Keratinocyte (primary cell): Measurements from ENCODE around the gene PRR14L. TPM values are rescaled to one million over a fixed set of nuclear protein-coding genes. Genes with fewer than 3 reads are reported as not detected.
A peak's percentile ranks its signal among the peaks of the same experiment; 100 is the strongest.

Experiments used
- DNase-seq: peaks from one replicate; pipeline ENCODE4 v3.0.0-alpha.2; 2011; ENCODE audit warnings: low read depth, missing footprints, low spot score
- FAIRE-seq: peaks from 2 replicates; lab custom pipeline; 2011; peaks lifted over from hg19 to GRCh38; lab: Jason Lieb, UNC
- H2AFZ ChIP-seq: 2 replicates; pipeline ENCODE4 v1.6.0; 2012; ENCODE audit warnings: low read length, control low read depth, inconsistent platforms; ENCODE audit not compliant: control insufficient read depth
- H3K27ac ChIP-seq: 2 replicates; pipeline ENCODE4 v1.5.1; 2011; ENCODE audit warnings: low read length; ENCODE audit not compliant: control insufficient read depth, insufficient read depth
- H3K27me3 ChIP-seq: 3 replicates; pipeline ENCODE4 v1.6.0; 2011; ENCODE audit warnings: low read length; ENCODE audit not compliant: control insufficient read depth, insufficient read depth; ENCODE audit errors: extremely low read depth
- H3K36me3 ChIP-seq, 2 experiments: 2 replicates in 1 of 2; 3 replicates in 1 of 2; pipeline ENCODE4 v1.5.1; 2011; ENCODE audit warnings: low read length in 2 of 2, mild to moderate bottlenecking in 1 of 2; ENCODE audit not compliant: control insufficient read depth in 2 of 2, insufficient read depth in 2 of 2; ENCODE audit errors: extremely low read depth in 1 of 2
- H3K4me1 ChIP-seq: 3 replicates; pipeline ENCODE4 v1.5.1; 2011; ENCODE audit warnings: low read length; ENCODE audit not compliant: control insufficient read depth, insufficient read depth; ENCODE audit errors: extremely low read depth
- H3K4me2 ChIP-seq: 3 replicates; pipeline ENCODE4 v1.6.0; 2011; ENCODE audit warnings: low read depth, low read length; ENCODE audit not compliant: control insufficient read depth, insufficient read depth; ENCODE audit errors: extremely low read depth
- H3K4me3 ChIP-seq, 3 experiments: fragments of 200-600 bp in 1 of 3; sonication (generic) in 1 of 3; 2 replicates in 2 of 3; 3 replicates in 1 of 3; pipeline ENCODE4 v1.5.1; 2011 to 2016; ENCODE audit warnings: low read length in 3 of 3, mild to moderate bottlenecking in 3 of 3, control low read depth in 2 of 3, inconsistent platforms in 1 of 3, low read depth in 1 of 3, mixed read lengths in 1 of 3, mixed run types in 1 of 3, moderate library complexity in 1 of 3; ENCODE audit not compliant: control insufficient read depth in 2 of 3, insufficient read depth in 2 of 3; ENCODE audit errors: extremely low read depth in 1 of 3
- H3K79me2 ChIP-seq: 2 replicates; pipeline ENCODE4 v1.6.0; 2012; ENCODE audit warnings: low read length; ENCODE audit not compliant: control insufficient read depth, insufficient read depth
- H3K9ac ChIP-seq: 3 replicates; pipeline ENCODE4 v1.6.0; 2011; ENCODE audit warnings: low read length; ENCODE audit not compliant: control insufficient read depth, insufficient read depth; ENCODE audit errors: extremely low read depth
- H3K9me1 ChIP-seq: 3 replicates; pipeline ENCODE4 v1.6.0; 2011; ENCODE audit warnings: low read length; ENCODE audit not compliant: control insufficient read depth, insufficient read depth; ENCODE audit errors: extremely low read depth
- H3K9me3 ChIP-seq: 2 replicates; pipeline ENCODE4 v1.5.1; 2012; ENCODE audit warnings: low read depth, low read length; ENCODE audit not compliant: control insufficient read depth
- H4K20me1 ChIP-seq: 3 replicates; pipeline ENCODE4 v1.6.0; 2011; ENCODE audit warnings: low read length; ENCODE audit not compliant: control insufficient read depth, insufficient read depth; ENCODE audit errors: extremely low read depth
- EZH2 ChIP-seq: IDR thresholded peaks from one replicate; pipeline ENCODE4 v1.6.1; 2012; ENCODE audit warnings: inconsistent platforms, mild to moderate bottlenecking, low read length, moderate library complexity
- dilution Hi-C: fragments of 300-500 bp; cut with MboI; formaldehyde crosslinking; loops from one replicate; pipeline ENCODE4 v1.7.0; 2020; ENCODE audit warnings: low sequenced_read_pairs; ENCODE audit not compliant: extremely low pct_ligation_motif_present
- polyA plus RNA-seq, 5 experiments: library from polyadenylated mRNA; depleted of rRNA in 3 of 5; stranded (reverse) in 3 of 5; stranded (forward) in 1 of 5; unstranded in 1 of 5; fragments of >200 nt; gene quantifications; 1 replicate in 1 of 5; 2 replicates in 3 of 5; 3 replicates in 1 of 5; pipeline versions ENCODE4 v1.2.1 to v1.2.3, GENCODE V29; 2011 to 2012; ENCODE audit warnings: missing spikeins in 2 of 5, low read depth in 1 of 5, low replicate concordance in 1 of 5
- TF ChIP-seq, protein P1 (sequence below), 3 experiments: IDR thresholded peaks in 1 of 3; conservative IDR thresholded peaks in 1 of 3; optimal IDR thresholded peaks in 1 of 3; 2 replicates in 2 of 3; 3 replicates in 1 of 3; pipeline versions ENCODE3 to v1.5.1; 2011; ENCODE audit warnings: low read length in 3 of 3, mild to moderate bottlenecking in 3 of 3, moderate library complexity in 2 of 3, control low read depth in 1 of 3, inconsistent platforms in 1 of 3; ENCODE audit not compliant: insufficient read depth in 2 of 3; ENCODE audit errors: extremely low read depth in 1 of 3

PRR14L gene
- polyA plus RNA-seq, 1 donor (not counting 4 experiments of a cell fraction or from before 2014, with no cell fraction given), result 13.6 TPM

DNA sequence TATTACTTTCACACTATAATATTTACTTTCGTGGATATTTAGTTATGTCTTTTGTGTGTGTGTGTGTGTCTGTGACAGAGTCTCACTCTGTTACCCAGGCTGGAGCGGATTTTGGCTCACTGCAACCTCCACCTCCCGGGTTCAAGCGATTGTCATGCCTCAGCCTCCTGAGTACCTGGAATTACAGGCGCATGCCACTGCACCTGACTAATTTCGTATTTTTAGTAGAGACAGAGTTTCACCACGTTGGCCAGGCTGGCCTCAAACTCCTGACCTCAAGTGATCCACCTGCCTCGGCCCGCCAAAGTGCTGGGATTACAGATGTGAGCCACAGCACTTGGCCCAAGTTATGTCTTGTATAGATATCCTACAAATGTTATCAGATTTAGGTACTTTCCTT is 97.8 kb downstream of the PRR14L start:
- FAIRE-seq (no peak), DNase-seq (no peak)
- H4K20me1 ChIP-seq, result no peaks in the 10 kb centered on the region
- H3K27ac ChIP-seq, result peak overlapping the region; percentile 76
- no peaks in the 10 kb centered on the region for H3K9me1 ChIP-seq
- peak overlapping the region; percentile 0 for H3K4me2 ChIP-seq
- dilution Hi-C loops, result no loop called here
- peaks cover 3 to 21% of the 10 kb centered on the region in 2 experiments for H3K36me3 ChIP-seq
- H3K4me3 ChIP-seq, result no peak overlapping the region
- no peak overlapping the region for H2AFZ ChIP-seq
- peaks cover 47% of the 10 kb centered on the region for H3K4me1 ChIP-seq
- peaks cover 79% of the 10 kb centered on the region for H3K79me2 ChIP-seq
- H3K27me3 ChIP-seq, result no peaks in the 10 kb centered on the region
- TF ChIP-seq, protein P1, sequence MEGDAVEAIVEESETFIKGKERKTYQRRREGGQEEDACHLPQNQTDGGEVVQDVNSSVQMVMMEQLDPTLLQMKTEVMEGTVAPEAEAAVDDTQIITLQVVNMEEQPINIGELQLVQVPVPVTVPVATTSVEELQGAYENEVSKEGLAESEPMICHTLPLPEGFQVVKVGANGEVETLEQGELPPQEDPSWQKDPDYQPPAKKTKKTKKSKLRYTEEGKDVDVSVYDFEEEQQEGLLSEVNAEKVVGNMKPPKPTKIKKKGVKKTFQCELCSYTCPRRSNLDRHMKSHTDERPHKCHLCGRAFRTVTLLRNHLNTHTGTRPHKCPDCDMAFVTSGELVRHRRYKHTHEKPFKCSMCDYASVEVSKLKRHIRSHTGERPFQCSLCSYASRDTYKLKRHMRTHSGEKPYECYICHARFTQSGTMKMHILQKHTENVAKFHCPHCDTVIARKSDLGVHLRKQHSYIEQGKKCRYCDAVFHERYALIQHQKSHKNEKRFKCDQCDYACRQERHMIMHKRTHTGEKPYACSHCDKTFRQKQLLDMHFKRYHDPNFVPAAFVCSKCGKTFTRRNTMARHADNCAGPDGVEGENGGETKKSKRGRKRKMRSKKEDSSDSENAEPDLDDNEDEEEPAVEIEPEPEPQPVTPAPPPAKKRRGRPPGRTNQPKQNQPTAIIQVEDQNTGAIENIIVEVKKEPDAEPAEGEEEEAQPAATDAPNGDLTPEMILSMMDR (optimal IDR thresholded peaks at IDR 0.05 in 1 of 3, IDR thresholded peaks at IDR 0.05 in 1 of 3, conservative IDR thresholded peaks at IDR 0.05 in 1 of 3; ENCODE audit: extremely low read depth in 1 of 3, insufficient read depth in 2 of 3, low read length in 3 of 3), result no peak
- no peak for TF ChIP-seq EZH2
- H3K9me3 ChIP-seq, result no peaks in the 10 kb centered on the region
- peak overlapping the region; percentile 18 for H3K9ac ChIP-seq

DNA sequence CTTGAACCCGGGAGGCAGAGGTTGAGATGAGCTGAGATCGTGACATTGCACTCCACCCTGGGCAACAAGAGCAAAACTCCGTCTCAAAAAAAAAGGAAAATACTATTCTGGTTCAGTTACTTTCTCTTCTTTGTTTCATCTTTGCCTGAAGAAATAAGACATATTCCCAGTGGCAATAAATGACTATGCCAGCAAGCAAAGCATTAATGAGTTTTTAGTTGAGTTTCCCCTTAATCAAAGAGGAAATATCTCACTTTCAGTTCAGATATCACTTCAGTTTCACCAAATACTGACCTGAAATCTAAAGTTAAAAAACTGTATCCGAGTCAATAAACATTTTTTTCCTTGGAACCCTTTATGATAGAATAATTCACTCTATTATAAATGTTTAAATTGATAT is 98.3 kb downstream of the PRR14L start:
- peaks cover 50% of the 10 kb centered on the region for H3K4me1 ChIP-seq
- H3K9me3 ChIP-seq, result no peaks in the 10 kb centered on the region
- dilution Hi-C loops, result no loop called here
- DNase-seq (no peak), FAIRE-seq (no peak)
- H3K27ac ChIP-seq, result peak overlapping the region; percentile 76
- peaks cover 76% of the 10 kb centered on the region for H3K79me2 ChIP-seq
- no peaks in the 10 kb centered on the region for H4K20me1 ChIP-seq
- no peaks in the 10 kb centered on the region for H3K9me1 ChIP-seq
- no peak for TF ChIP-seq EZH2
- TF ChIP-seq, protein P1 (optimal IDR thresholded peaks at IDR 0.05 in 1 of 3, IDR thresholded peaks at IDR 0.05 in 1 of 3, conservative IDR thresholded peaks at IDR 0.05 in 1 of 3; ENCODE audit: extremely low read depth in 1 of 3, insufficient read depth in 2 of 3, low read length in 3 of 3), result no peak
- no peak overlapping the region for H3K4me3 ChIP-seq
- no peak overlapping the region for H3K4me2 ChIP-seq
- H2AFZ ChIP-seq, result no peak overlapping the region
- H3K27me3 ChIP-seq, result no peaks in the 10 kb centered on the region
- H3K9ac ChIP-seq, result no peak overlapping the region
- peaks cover 3 to 21% of the 10 kb centered on the region in 2 experiments for H3K36me3 ChIP-seq
